ENCODE results near the gene CELF4. TPM values are rescaled to one million over a fixed set of nuclear protein-coding genes. Genes with fewer than 3 reads are reported as not detected.

The CELF4 gene
- total RNA-seq, result 1 to 10 TPM in 3 of 4 donors, under 1 TPM in 1; 0.66 to 5.0 (median 3.3) TPM
- polyA plus RNA-seq, result 1 to 10 TPM in 1 of 3 donors, under 1 TPM in 1, not detected in 1; 0.60 to 1.6 TPM

- TF ChIP-seq EP300 (IDR thresholded peaks at IDR 0.05) (no peak), POLR2AphosphoS5 (IDR thresholded peaks at IDR 0.05) (no peak), POLR2A (IDR thresholded peaks at IDR 0.05) (no peak), CTCF (IDR thresholded peaks at IDR 0.05) (no peak)
- H3K36me3 ChIP-seq, result no peaks in the 10 kb centered on the region
- DNase-seq, result peak; percentile 55
- intact Hi-C loops (cut with DNase I), result no loop called here
- H3K4me3 ChIP-seq, result peak within 1 kb of the TSS; percentile 23 to 62 (median 50)
- H3K9me3 ChIP-seq, result no peaks in the 10 kb centered on the region
- 3 to 9% methylated on average over 62 of the region's 62 CpGs for WGBS, 2 donors
- no peak within 1 kb of the TSS for H3K27ac ChIP-seq
- peaks cover 0 to 29% (median 27%) of the 10 kb centered on the region in 4 donors for H3K4me1 ChIP-seq
- peaks cover 27 to 86% (median 64%) of the 10 kb centered on the region in 3 donors for H3K27me3 ChIP-seq
These were observed at the start of gene CELF4 for GRCh38 chr18:37565101-37565976. TSS of gene CELF4 (minus strand) at chr18:37565798.

GRCh38 chr18:37613253-37613565 is 47.6 kb upstream of the CELF4 start:
- no peaks in the 10 kb centered on the region for H3K4me1 ChIP-seq
- no peak for DNase-seq
- no peaks in the 10 kb centered on the region for H3K9me3 ChIP-seq
- no peak for TF ChIP-seq CTCF (IDR thresholded peaks at IDR 0.05)
- TF ChIP-seq EP300 (IDR thresholded peaks at IDR 0.05), result no peak
- TF ChIP-seq POLR2A (IDR thresholded peaks at IDR 0.05), result no peak
- no peak for TF ChIP-seq POLR2AphosphoS5 (IDR thresholded peaks at IDR 0.05)
- peaks cover 0 to 2% (median 0%) of the 10 kb centered on the region in 3 donors for H3K27me3 ChIP-seq
- intact Hi-C loops (cut with DNase I), result no loop called here
- no peak overlapping the region for H3K4me3 ChIP-seq
- no peak overlapping the region for H3K27ac ChIP-seq
- whole genome bisulfite sequencing, 2 donors, result 69 to 77% methylated on average over 1 of the region's 1 CpG
- no peaks in the 10 kb centered on the region for H3K36me3 ChIP-seq

GRCh38 chr18:37612524-37613252 is 47.1 kb upstream of the CELF4 start:
- Histone ChIP-seq H3K27ac (no peak overlapping the region), H3K9me3 (no peaks in the 10 kb centered on the region), H3K27me3 (peaks cover 0 to 3% (median 0%) of the 10 kb centered on the region in 3 donors), H3K4me1 (no peaks in the 10 kb centered on the region), H3K36me3 (no peaks in the 10 kb centered on the region), H3K4me3 (no peak overlapping the region)
- DNase-seq, result no peak
- intact Hi-C loops (cut with DNase I), result no loop called here
- no peak for TF ChIP-seq POLR2A (IDR thresholded peaks at IDR 0.05)
- TF ChIP-seq CTCF (IDR thresholded peaks at IDR 0.05), result no peak
- TF ChIP-seq EP300 (IDR thresholded peaks at IDR 0.05), result no peak
- no peak for TF ChIP-seq POLR2AphosphoS5 (IDR thresholded peaks at IDR 0.05)
- 50 to 60% methylated on average over 5 of the region's 5 CpGs for WGBS, 2 donors

DNA sequence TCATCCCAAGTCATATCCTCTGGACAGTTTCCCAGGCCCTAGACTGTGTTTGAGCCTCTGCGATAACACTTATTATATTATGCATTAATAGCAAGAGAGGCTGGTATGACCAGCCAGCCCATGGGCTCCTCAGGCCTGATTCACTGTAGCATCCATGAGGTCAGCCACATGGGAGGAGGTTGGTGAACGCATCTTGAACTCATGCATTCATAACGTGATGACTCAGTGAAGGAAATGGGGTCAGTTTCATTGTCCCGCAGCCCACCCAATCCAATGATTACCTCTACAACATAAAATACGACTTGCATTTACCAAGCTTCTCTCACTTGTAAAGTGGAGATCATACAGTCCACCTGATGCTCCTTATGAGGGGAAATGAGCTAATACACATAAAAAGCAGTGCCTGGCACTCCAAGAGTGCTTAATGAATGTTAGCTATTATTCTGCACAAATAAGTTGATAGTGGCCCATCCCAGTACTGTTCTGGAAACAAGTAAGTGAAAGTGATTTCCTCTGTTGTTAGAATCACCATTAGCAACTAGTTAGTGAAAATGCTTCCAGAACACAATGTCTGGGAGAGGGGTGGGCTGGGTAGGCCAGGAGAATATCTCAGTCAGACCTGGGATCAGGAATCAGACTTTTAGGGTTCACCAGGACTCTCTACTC is 46.1 kb upstream of the CELF4 start:
- H3K27ac ChIP-seq, result no peak overlapping the region
- no peaks in the 10 kb centered on the region for H3K4me1 ChIP-seq
- peaks cover 0 to 3% (median 0%) of the 10 kb centered on the region in 3 donors for H3K27me3 ChIP-seq
- no peaks in the 10 kb centered on the region for H3K9me3 ChIP-seq
- H3K36me3 ChIP-seq, result no peaks in the 10 kb centered on the region
- DNase-seq, result no peak
- intact Hi-C loops (cut with DNase I), result no loop called here
- no peak overlapping the region for H3K4me3 ChIP-seq
- 89 to 90% methylated on average over 5 of the region's 5 CpGs for WGBS, 2 donors
- no peak for TF ChIP-seq POLR2AphosphoS5 (IDR thresholded peaks at IDR 0.05)
- TF ChIP-seq CTCF (IDR thresholded peaks at IDR 0.05), result no peak
- TF ChIP-seq POLR2A (IDR thresholded peaks at IDR 0.05), result no peak
- TF ChIP-seq EP300 (IDR thresholded peaks at IDR 0.05), result no peak
